A549 (cell line): Measurements from ENCODE around the gene PRKG1. TPM values are rescaled to one million over a fixed set of nuclear protein-coding genes. Genes with fewer than 3 reads are reported as not detected.

Source experiments
- ATAC-seq, 2 experiments: fragments of 200-7000 bp in 1 of 2; fragments of >200 bp in 1 of 2; cut with Nextera tagmentation in 1 of 2; cut with Tn5 transposase in 1 of 2; 3 replicates each; pipeline versions ENCODE4 v1.8.0 to v1.9.1; 2018 to 2020; ENCODE audit warnings: mild to moderate bottlenecking in 1 of 2, moderate library complexity in 1 of 2
- CTCF ChIA-PET: fragments of 300-600 bp; sonication (Branson Sonifier 250); formaldehyde crosslinking; extraction: SDS; loops from one replicate; lab custom pipeline; 2021; ENCODE audit warnings: antibody characterized with exemption, inconsistent platforms; lab: Yijun Ruan, JAX
- POLR2A ChIA-PET: fragments of 350-600 bp; formaldehyde crosslinking; extraction: SDS; loops from one replicate; lab custom pipeline; 2021; ENCODE audit warnings: antibody characterized with exemption, inconsistent platforms; lab: Yijun Ruan, JAX
- DNase-seq, 2 experiments: peaks; one replicate each; pipeline versions ENCODE4 v3.0.0 to v3.0.0-alpha.2; 2011 to 2016; ENCODE audit warnings: low read depth in 1 of 2, low spot score in 1 of 2
- FAIRE-seq: peaks from 2 replicates; lab custom pipeline; 2011; peaks lifted over from hg19 to GRCh38; lab: Jason Lieb, UNC
- H3K27ac ChIP-seq, 2 experiments: fragments of >200 bp; sonication (Bioruptor Twin); formaldehyde crosslinking; 3 replicates each; pipeline ENCODE4 v1.5.1; 2016 to 2017
- H3K4me1 ChIP-seq: fragments of >200 bp; sonication (Bioruptor Twin); formaldehyde crosslinking; 3 replicates; pipeline ENCODE4 v1.6.1; 2016
- H3K4me2 ChIP-seq: fragments of >200 bp; sonication (Bioruptor Twin); formaldehyde crosslinking; 3 replicates; pipeline ENCODE4 v1.6.1; 2016
- H3K4me3 ChIP-seq: fragments of >200 bp; sonication (Bioruptor Twin); formaldehyde crosslinking; 3 replicates; pipeline ENCODE4 v1.5.1; 2016
- H3K9me3 ChIP-seq: fragments of >200 bp; sonication (Bioruptor Twin); formaldehyde crosslinking; 3 replicates; pipeline ENCODE4 v1.6.1; 2016
- BCL3 ChIP-seq: fragments of >200 bp; sonication (Bioruptor Twin); formaldehyde crosslinking; IDR thresholded peaks from 3 replicates; pipeline ENCODE4 v1.6.1; 2016
- CHD2 ChIP-seq: fragments of 150-350 bp; IDR thresholded peaks from 2 replicates; pipeline ENCODE4 v1.6.1; 2014; ENCODE audit warnings: low read length; ENCODE audit not compliant: partially characterized antibody
- CHD4 ChIP-seq: fragments of 200-600 bp; sonication (generic); IDR thresholded peaks from 2 replicates; pipeline ENCODE4 v1.6.1; 2016; ENCODE audit warnings: antibody characterized with exemption, mild to moderate bottlenecking, borderline replicate concordance
- E2F6 ChIP-seq: IDR thresholded peaks from 2 replicates; pipeline ENCODE4 v1.6.1; 2012; ENCODE audit warnings: low read depth, borderline replicate concordance
- EHMT2 ChIP-seq: fragments of 200-600 bp; sonication (generic); IDR thresholded peaks from 2 replicates; pipeline ENCODE4 v1.6.1; 2016; ENCODE audit warnings: antibody characterized with exemption, low read depth, mild to moderate bottlenecking, moderate library complexity
- ELK1 ChIP-seq: fragments of 150-350 bp; IDR thresholded peaks from 2 replicates; pipeline ENCODE4 v1.6.1; 2014; ENCODE audit warnings: low read depth, mild to moderate bottlenecking, low read length
- FOXS1 ChIP-seq: fragments of 250-450 bp; sonication (Bioruptor Pico); IDR thresholded peaks from 2 replicates; pipeline ENCODE4 v1.5.0; 2020; ENCODE audit warnings: mild to moderate bottlenecking, moderate library complexity
- HDAC2 ChIP-seq: fragments of 200-600 bp; sonication (generic); IDR thresholded peaks from 2 replicates; pipeline ENCODE4 v1.6.1; 2016
- HES2 ChIP-seq: fragments of >200 bp; sonication (Bioruptor Twin); formaldehyde crosslinking; IDR thresholded peaks from 2 replicates; pipeline ENCODE4 v1.6.1; 2016
- HOXA7 ChIP-seq: fragments of 250-450 bp; sonication (Bioruptor Pico); IDR thresholded peaks from 2 replicates; pipeline ENCODE4 v1.5.0; 2020; ENCODE audit warnings: mild to moderate bottlenecking, moderate library complexity
- HOXB13 ChIP-seq: fragments of 250-450 bp; sonication (Bioruptor Pico); IDR thresholded peaks from 2 replicates; pipeline ENCODE4 v1.5.0; 2020; ENCODE audit warnings: low read depth, mild to moderate bottlenecking, moderate library complexity
- HOXB5 ChIP-seq: fragments of 250-450 bp; sonication (Bioruptor Pico); IDR thresholded peaks from 2 replicates; pipeline ENCODE4 v1.5.0; 2020; ENCODE audit warnings: mild to moderate bottlenecking, moderate library complexity
- JUN ChIP-seq, 2 experiments: fragments of >200 bp; sonication (Bioruptor Twin); formaldehyde crosslinking; IDR thresholded peaks; 2 replicates in 1 of 2; 3 replicates in 1 of 2; pipeline ENCODE4 v1.6.1; 2016 to 2017
- MAFK ChIP-seq: fragments of 450-650 bp; IDR thresholded peaks from 2 replicates; pipeline ENCODE4 v1.6.1; 2014; ENCODE audit not compliant: partially characterized antibody
- MAX ChIP-seq: IDR thresholded peaks from 2 replicates; pipeline ENCODE4 v1.6.1; 2012
- MAZ ChIP-seq: fragments of 150-350 bp; IDR thresholded peaks from 2 replicates; pipeline ENCODE4 v1.6.1; 2014; ENCODE audit warnings: antibody characterized with exemption, low read depth, low read length, borderline replicate concordance
- MYC ChIP-seq: IDR thresholded peaks from 2 replicates; pipeline ENCODE4 v1.6.1; 2012; ENCODE audit warnings: mild to moderate bottlenecking, inconsistent platforms, low read length, improper control_type of control experiment, borderline replicate concordance
- NFE2L2 ChIP-seq: fragments of 150-350 bp; conservative IDR thresholded peaks from 2 replicates; pipeline ENCODE4 v1.6.1; 2014; ENCODE audit warnings: low read length
- NPAS2 ChIP-seq: fragments of 250-450 bp; sonication (Bioruptor Pico); IDR thresholded peaks from 2 replicates; pipeline ENCODE4 v1.8.0; 2022; ENCODE audit warnings: mild to moderate bottlenecking, moderate library complexity, borderline replicate concordance
- PBX3 ChIP-seq: IDR thresholded peaks from 2 replicates; pipeline ENCODE4 v1.6.1; 2012
- REST ChIP-seq: fragments of 200-600 bp; sonication (generic); IDR thresholded peaks from 2 replicates; pipeline ENCODE4 v1.6.1; 2016; ENCODE audit warnings: antibody characterized with exemption, mild to moderate bottlenecking, moderate library complexity
- RFX5 ChIP-seq: fragments of 450-650 bp; IDR thresholded peaks from 2 replicates; pipeline ENCODE4 v1.7.1; 2014; ENCODE audit warnings: antibody characterized with exemption, mild to moderate bottlenecking, moderate library complexity
- RNF2 ChIP-seq: fragments of 200-600 bp; sonication (generic); IDR thresholded peaks from 2 replicates; pipeline ENCODE4 v1.6.1; 2016; ENCODE audit warnings: low read depth, mild to moderate bottlenecking, antibody characterized with exemption, moderate library complexity, borderline replicate concordance
- SMC3 ChIP-seq: fragments of >200 bp; sonication (Bioruptor Twin); formaldehyde crosslinking; IDR thresholded peaks from 3 replicates; pipeline ENCODE4 v1.6.1; 2018; ENCODE audit warnings: inconsistent platforms
- SREBF2 ChIP-seq: fragments of 450-650 bp; IDR thresholded peaks from 2 replicates; pipeline ENCODE4 v1.6.1; 2014; ENCODE audit warnings: mild to moderate bottlenecking, moderate library complexity
- TFCP2L1 ChIP-seq: fragments of 250-450 bp; sonication (Bioruptor Pico); IDR thresholded peaks from 2 replicates; pipeline ENCODE4 v1.5.0; 2021; ENCODE audit warnings: mild to moderate bottlenecking
- ZC3H11A ChIP-seq: fragments of 450-650 bp; IDR thresholded peaks from 2 replicates; pipeline ENCODE4 v1.6.1; 2014; ENCODE audit warnings: antibody characterized with exemption, mild to moderate bottlenecking
- WGBS: methylation state at CpG from one replicate; pipeline ENCODE4 v1.1.6; 2017; ENCODE audit errors: missing lambda C conversion rate; 5-methylcytosine and 5-hydroxymethylcytosine counted together
- polyA plus RNA-seq, 4 experiments: library from polyadenylated mRNA; depleted of rRNA in 3 of 4; stranded (reverse); fragments of >200 nt; fragmentation: RNase III in 1 of 4; extraction: RNeasy Plus Mini Kit Qiagen cat#74134 plus additional on column Dnase treatment in 1 of 4; gene quantifications; 2 replicates in 3 of 4; 3 replicates in 1 of 4; pipeline ENCODE4 v1.2.3, GENCODE V29; 2011 to 2017

Gene PRKG1
- polyA plus RNA-seq, 2 of the 4 experiments (the other 2 are of a cell fraction) = not detected

- CTCF ChIA-PET = interaction anchor here (0.6 kb wide), 1 partner anchor 1159 kb away, joined by 3 read pairs; no protein-coding TSS in a partner anchor
- H3K4me2 ChIP-seq = no peak overlapping the region
- H3K27ac ChIP-seq = no peak overlapping the region
- DNase-seq (no peak), ATAC-seq (no peak), FAIRE-seq (no peak)
- WGBS = 67% methylated on average over 5 of the region's 5 CpGs
- POLR2A ChIA-PET = interaction anchor here (0.6 kb wide), 1 partner anchor 17 kb away, joined by 3 read pairs; no protein-coding TSS in a partner anchor
- TF ChIP-seq MAFK = no peak
- no peak for TF ChIP-seq NFE2L2
- TF ChIP-seq TFCP2L1 (CRISPR knock-in tag) = no peak
- TF ChIP-seq CHD4 = no peak
- no peak for TF ChIP-seq HOXB5 (CRISPR knock-in tag)
- TF ChIP-seq E2F6 = no peak
- TF ChIP-seq SREBF2 = no peak
- no peak for TF ChIP-seq HDAC2
- no peak for TF ChIP-seq ZC3H11A
- TF ChIP-seq ELK1 = no peak
- no peak for TF ChIP-seq PBX3
- no peak for TF ChIP-seq RNF2
- TF ChIP-seq MYC = no peak
- TF ChIP-seq SMC3 = no peak
- no peak for TF ChIP-seq JUN (IDR thresholded peaks at IDR 0.05)
- no peak for TF ChIP-seq HOXB13 (CRISPR knock-in tag)
- TF ChIP-seq CHD2 = no peak
- TF ChIP-seq, all 56 proteins: peak for 0
- no peaks in the 10 kb centered on the region for H3K9me3 ChIP-seq
- H3K4me3 ChIP-seq = no peak overlapping the region
- H3K4me1 ChIP-seq = no peaks in the 10 kb centered on the region
Measured at GRCh38 chr10:52191049-52191448, 1116.8 kb downstream of the PRKG1 start.

GRCh38 chr10:52194191-52194590 lies 1119.9 kb downstream of the PRKG1 start:
- 54% methylated on average over 3 of the region's 3 CpGs for WGBS
- H3K4me2 ChIP-seq = no peak overlapping the region
- no peak overlapping the region for H3K4me3 ChIP-seq
- CTCF ChIA-PET = interaction anchor here (1.2 to 1.6 kb wide), 2 partner anchors 16 to 22 kb away, joined by 3 to 5 read pairs; no protein-coding TSS in a partner anchor
- DNase-seq (no peak), FAIRE-seq (no peak), ATAC-seq (no peak)
- H3K4me1 ChIP-seq = no peaks in the 10 kb centered on the region
- H3K9me3 ChIP-seq = no peaks in the 10 kb centered on the region
- H3K27ac ChIP-seq = no peak overlapping the region
- POLR2A ChIA-PET = no interaction called here
- TF ChIP-seq MAZ = no peak
- no peak for TF ChIP-seq NPAS2 (CRISPR knock-in tag)
- TF ChIP-seq FOXS1 (CRISPR knock-in tag) = no peak
- no peak for TF ChIP-seq SMC3
- TF ChIP-seq HOXA7 (CRISPR knock-in tag) = no peak
- no peak for TF ChIP-seq MAX
- no peak for TF ChIP-seq BCL3
- no peak for TF ChIP-seq MYC
- TF ChIP-seq HOXB13 (CRISPR knock-in tag) = no peak
- no peak for TF ChIP-seq EHMT2
- no peak for TF ChIP-seq REST
- no peak for TF ChIP-seq HES2
- no peak for TF ChIP-seq HOXB5 (CRISPR knock-in tag)
- TF ChIP-seq RFX5 = no peak
- no peak for TF ChIP-seq JUN (IDR thresholded peaks at IDR 0.05)
